Measurements from ENCODE around the gene RS1.

GRCh38 chrX:18598413-18598812, 73.5 kb downstream of the RS1 start:
- TF ChIP-seq CTCF (IDR thresholded peaks at IDR 0.05) (no peak), POLR2A (IDR thresholded peaks at IDR 0.05) (no peak)
